Endothelial cell of umbilical vein (primary cell): ENCODE data around the gene NUP214. TPM values are rescaled to one million over a fixed set of nuclear protein-coding genes. Genes with fewer than 3 reads are reported as not detected.
A peak's percentile ranks its signal among the peaks of the same experiment; 100 is the strongest.

Experiments used
- BruUV-seq: library from RNA; stranded (reverse); fragments of 400-500 nt; replicated peaks from 2 replicates; lab custom pipeline; 2021; lab: Mats Ljungman, UMichigan
- CTCF ChIA-PET: fragments of 300-600, 350-600 bp; sonication (Branson Sonifier 250); formaldehyde crosslinking; loops from one replicate; lab custom pipeline; 2021; ENCODE audit warnings: antibody characterized with exemption, inconsistent platforms; lab: Charles Lee
- POLR2A ChIA-PET: fragments of 300-600, 350-600 bp; sonication (Branson Sonifier 250); formaldehyde crosslinking; loops from one replicate; lab custom pipeline; 2021; ENCODE audit warnings: antibody characterized with exemption, inconsistent platforms; lab: Charles Lee
- DNase-seq: peaks from one replicate; pipeline ENCODE4 v3.0.0-alpha.2; 2011; ENCODE audit warnings: low read depth, low spot score
- FAIRE-seq: peaks from 2 replicates; lab custom pipeline; 2011; peaks lifted over from hg19 to GRCh38; lab: Jason Lieb, UNC
- H2AFZ ChIP-seq: 2 replicates; pipeline ENCODE4 v1.6.0; 2012; ENCODE audit warnings: low read depth, low read length, control low read depth, inconsistent platforms
- H3K27ac ChIP-seq: 2 replicates; pipeline ENCODE4 v1.5.1; 2011; ENCODE audit warnings: low read depth, mild to moderate bottlenecking, control low read depth, low read length, moderate library complexity; ENCODE audit not compliant: insufficient read depth
- H3K27me3 ChIP-seq, 2 experiments: 2 replicates each; pipeline versions ENCODE4 v1.6.0 to v1.6.1; 2011; ENCODE audit warnings: low read length in 2 of 2, mixed read lengths in 1 of 2; ENCODE audit not compliant: control insufficient read depth in 2 of 2, insufficient read depth in 2 of 2
- H3K36me3 ChIP-seq, 2 experiments: 2 replicates in 1 of 2; 3 replicates in 1 of 2; pipeline ENCODE4 v1.5.1; 2011; ENCODE audit warnings: low read length in 2 of 2, mild to moderate bottlenecking in 1 of 2, moderate library complexity in 1 of 2; ENCODE audit not compliant: control insufficient read depth in 2 of 2, insufficient read depth in 2 of 2; ENCODE audit errors: extremely low read depth in 1 of 2
- H3K4me1 ChIP-seq: 3 replicates; pipeline ENCODE4 v1.5.1; 2011; ENCODE audit warnings: mild to moderate bottlenecking, low read length; ENCODE audit not compliant: control insufficient read depth, insufficient read depth; ENCODE audit errors: extremely low read depth
- H3K4me2 ChIP-seq: 2 replicates; pipeline ENCODE4 v1.6.1; 2011; ENCODE audit warnings: low read length, control low read depth, mixed read lengths; ENCODE audit not compliant: insufficient read depth
- H3K4me3 ChIP-seq, 3 experiments: fragments of 200-600 bp in 1 of 3; sonication (generic), shearing (Covaris generic) in 1 of 3; replicated peaks in 1 of 3; 2 replicates each; pipeline ENCODE4 v1.5.1; 2011 to 2016; ENCODE audit warnings: control low read depth in 3 of 3, low read length in 3 of 3, mild to moderate bottlenecking in 2 of 3, inconsistent platforms in 1 of 3, low read depth in 1 of 3, moderate library complexity in 1 of 3; ENCODE audit not compliant: insufficient read depth in 1 of 3
- H3K79me2 ChIP-seq: 2 replicates; pipeline ENCODE4 v1.6.0; 2012; ENCODE audit warnings: low read length, inconsistent platforms; ENCODE audit not compliant: control insufficient read depth, insufficient read depth
- H3K9ac ChIP-seq: replicated peaks from 2 replicates; pipeline ENCODE3; 2011; ENCODE audit warnings: low read length, control low read depth; ENCODE audit not compliant: insufficient read depth; ENCODE audit errors: extremely low read depth
- H3K9me1 ChIP-seq: replicated peaks from 3 replicates; pipeline ENCODE4 v1.6.0; 2011; ENCODE audit warnings: mild to moderate bottlenecking, low read length; ENCODE audit not compliant: control insufficient read depth, insufficient read depth; ENCODE audit errors: extremely low read depth
- H3K9me3 ChIP-seq: replicated peaks from 2 replicates; pipeline ENCODE4 v1.5.1; 2012; ENCODE audit warnings: low read length, inconsistent platforms; ENCODE audit not compliant: control insufficient read depth, insufficient read depth
- H4K20me1 ChIP-seq: replicated peaks from 2 replicates; pipeline ENCODE3; 2011; ENCODE audit warnings: mild to moderate bottlenecking, low read length; ENCODE audit not compliant: control insufficient read depth, insufficient read depth; ENCODE audit errors: extremely low read depth
- EZH2 ChIP-seq: IDR thresholded peaks from 2 replicates; pipeline ENCODE4 v1.6.1; 2012; ENCODE audit warnings: borderline replicate concordance, low read depth, mild to moderate bottlenecking, moderate library complexity, low read length, inconsistent platforms; ENCODE audit not compliant: severe bottlenecking
- JUN ChIP-seq: IDR thresholded peaks from 2 replicates; pipeline ENCODE4 v1.6.1; 2011; ENCODE audit warnings: borderline replicate concordance, low read depth; ENCODE audit not compliant: insufficient read length, insufficient read depth
- dilution Hi-C: fragments of 300-500 bp; cut with MboI; formaldehyde crosslinking; loops from one replicate; pipeline ENCODE4 v1.15.0; 2019; ENCODE audit warnings: low sequenced_read_pairs; ENCODE audit not compliant: extremely low pct_ligation_motif_present
- intact Hi-C: fragments of 100-400 bp; cut with micrococcal nuclease; formaldehyde crosslinking; loops from one replicate; pipeline ENCODE4 v1.10.0; 2022
- polyA plus RNA-seq, 4 experiments: library from polyadenylated mRNA; depleted of rRNA in 3 of 4; stranded (reverse) in 3 of 4; unstranded in 1 of 4; fragments of >200 nt; gene quantifications; 2 replicates each; pipeline versions ENCODE4 v1.2.1 to v1.2.3, GENCODE V29; 2011 to 2012; ENCODE audit warnings: missing spikeins in 1 of 4
- total RNA-seq: library from RNA; stranded (reverse); gene quantifications from 2 replicates; pipeline ENCODE4 v1.2.3, GENCODE V29; 2021
- TF ChIP-seq, protein P1 (sequence below), 2 donors: IDR thresholded peaks; 1 replicate in 1 of 2; 2 replicates in 1 of 2; pipeline ENCODE4 v1.5.1; 2011; ENCODE audit warnings: low read length in 2 of 2, mild to moderate bottlenecking in 2 of 2, moderate library complexity in 2 of 2, control low read depth in 1 of 2, inconsistent platforms in 1 of 2, low read depth in 1 of 2; ENCODE audit not compliant: insufficient read depth in 1 of 2; ENCODE audit errors: extremely low read depth in 1 of 2

The NUP214 gene
- total and polyA plus RNA-seq, 2 donors (not counting 3 experiments of a cell fraction or from before 2014, with no cell fraction given), result 28.7 to 65.9 TPM

DNA sequence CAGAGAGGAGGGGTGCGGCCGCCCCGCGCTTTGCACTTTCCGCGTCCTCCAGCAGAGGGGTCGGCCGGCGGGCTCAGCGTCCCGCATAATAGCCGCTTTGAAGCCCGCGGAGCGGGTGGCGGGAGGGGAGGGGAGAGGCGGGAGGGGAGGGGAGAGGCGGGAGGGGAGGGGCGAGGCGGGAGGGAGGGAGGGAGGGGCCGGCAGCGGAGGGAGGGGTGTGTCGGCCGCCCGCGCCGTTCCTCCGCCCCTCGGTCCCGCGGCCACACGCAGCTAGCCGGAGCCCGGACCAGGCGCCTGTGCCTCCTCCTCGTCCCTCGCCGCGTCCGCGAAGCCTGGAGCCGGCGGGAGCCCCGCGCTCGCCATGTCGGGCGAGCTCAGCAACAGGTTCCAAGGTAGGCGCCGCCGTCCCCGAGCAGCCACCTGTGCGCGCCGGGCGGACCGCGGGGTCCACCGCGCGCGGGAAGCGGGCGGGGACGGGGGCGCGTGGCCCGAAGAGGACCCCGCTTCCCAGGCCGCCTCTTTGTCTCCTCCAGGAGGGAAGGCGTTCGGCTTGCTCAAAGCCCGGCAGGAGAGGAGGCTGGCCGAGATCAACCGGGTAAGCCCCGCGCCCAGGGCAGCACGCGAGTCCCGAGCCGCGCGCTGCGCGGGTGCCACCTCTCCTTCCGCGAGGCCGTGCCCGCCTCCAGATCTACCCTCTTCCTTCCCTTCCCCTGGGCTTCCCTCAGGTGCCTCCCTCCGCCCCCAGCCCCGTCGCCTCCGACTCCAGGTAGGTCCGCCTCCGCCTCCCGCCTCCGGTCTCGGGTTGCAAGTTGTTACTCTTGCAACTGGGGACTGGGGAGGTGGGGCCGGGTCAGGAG is 28.9 kb upstream of the NUP214 start, which contains the start of gene AIF1L:
TSS of gene AIF1L (plus strand) at position 263 of the 857 bp plus-strand sequence. CDS start at position 362, 99 bp downstream.
- DNase-seq (peak; percentile 51), FAIRE-seq (no peak)
- Histone ChIP-seq H2AFZ (peak within 1 kb of the TSS; percentile 77), H3K9me3 (no peaks in the 10 kb centered on the region), H3K4me3 (peak within 1 kb of the TSS in 2 of 3 experiments; percentile 46 to 61), H3K79me2 (no peaks in the 10 kb centered on the region), H3K9ac (peak within 1 kb of the TSS; percentile 30), H3K27ac (no peak within 1 kb of the TSS), H3K9me1 (no peaks in the 10 kb centered on the region), H3K27me3 (peaks cover 8 to 14% of the 10 kb centered on the region in 2 experiments), H3K4me1 (peaks cover 5% of the 10 kb centered on the region), H3K4me2 (peak within 1 kb of the TSS; percentile 66), H4K20me1 (no peaks in the 10 kb centered on the region), H3K36me3 (no peaks in the 10 kb centered on the region)
- BruUV-seq, result no TSS peak
- POLR2A ChIA-PET, result no interaction called here
- dilution Hi-C loops (no loop called here), intact Hi-C loops (loop anchor here (1.0 kb wide), 1 partner anchor 21 kb away; no protein-coding TSS in a partner anchor)
- TF ChIP-seq, protein P1, sequence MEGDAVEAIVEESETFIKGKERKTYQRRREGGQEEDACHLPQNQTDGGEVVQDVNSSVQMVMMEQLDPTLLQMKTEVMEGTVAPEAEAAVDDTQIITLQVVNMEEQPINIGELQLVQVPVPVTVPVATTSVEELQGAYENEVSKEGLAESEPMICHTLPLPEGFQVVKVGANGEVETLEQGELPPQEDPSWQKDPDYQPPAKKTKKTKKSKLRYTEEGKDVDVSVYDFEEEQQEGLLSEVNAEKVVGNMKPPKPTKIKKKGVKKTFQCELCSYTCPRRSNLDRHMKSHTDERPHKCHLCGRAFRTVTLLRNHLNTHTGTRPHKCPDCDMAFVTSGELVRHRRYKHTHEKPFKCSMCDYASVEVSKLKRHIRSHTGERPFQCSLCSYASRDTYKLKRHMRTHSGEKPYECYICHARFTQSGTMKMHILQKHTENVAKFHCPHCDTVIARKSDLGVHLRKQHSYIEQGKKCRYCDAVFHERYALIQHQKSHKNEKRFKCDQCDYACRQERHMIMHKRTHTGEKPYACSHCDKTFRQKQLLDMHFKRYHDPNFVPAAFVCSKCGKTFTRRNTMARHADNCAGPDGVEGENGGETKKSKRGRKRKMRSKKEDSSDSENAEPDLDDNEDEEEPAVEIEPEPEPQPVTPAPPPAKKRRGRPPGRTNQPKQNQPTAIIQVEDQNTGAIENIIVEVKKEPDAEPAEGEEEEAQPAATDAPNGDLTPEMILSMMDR (IDR thresholded peaks at IDR 0.05; ENCODE audit: extremely low read depth in 1 of 2, insufficient read depth in 1 of 2, low read depth in 1 of 2, low read length in 2 of 2), result peak in 1 of 2 donors; percentile 45
- no peak for TF ChIP-seq JUN
- peak; percentile 80 for TF ChIP-seq EZH2
- CTCF ChIA-PET, result interaction anchor here (0.9 to 2.7 kb wide), 7 partner anchors 9 to 240 kb away, joined by 3 to 15 read pairs (median 6); partner anchors contain the start of gene NUP214
